IPS-18c (cell line): ENCODE measurements around the gene FURIN.
"Not testable (repeated sequence)": the region's sequence is repeated elsewhere in the genome, so short reads cannot be mapped to it uniquely, and the experiment has no call there.

Experiments
- H3K4me3 ChIP-seq: 2 replicates; pipeline ENCODE4 v1.7.0; 2013; ENCODE audit warnings: low read depth, mild to moderate bottlenecking, low read length, moderate library complexity; ENCODE audit not compliant: insufficient read depth
- H3K9me3 ChIP-seq: one replicate; pipeline ENCODE4 v1.6.1; 2013; ENCODE audit warnings: mild to moderate bottlenecking, low read length, moderate library complexity; ENCODE audit not compliant: control insufficient read depth, insufficient read depth

FURIN gene

GRCh38 chr15:90914305-90915080 is 46.1 kb downstream of the FURIN start:
- Histone ChIP-seq H3K4me3 (no peak overlapping the region), H3K9me3 (no peaks in the 10 kb centered on the region)

GRCh38 chr15:90915216-90915807 is 46.9 kb downstream of the FURIN start:
- Histone ChIP-seq H3K9me3 (no peaks in the 10 kb centered on the region), H3K4me3 (no peak overlapping the region)

DNA sequence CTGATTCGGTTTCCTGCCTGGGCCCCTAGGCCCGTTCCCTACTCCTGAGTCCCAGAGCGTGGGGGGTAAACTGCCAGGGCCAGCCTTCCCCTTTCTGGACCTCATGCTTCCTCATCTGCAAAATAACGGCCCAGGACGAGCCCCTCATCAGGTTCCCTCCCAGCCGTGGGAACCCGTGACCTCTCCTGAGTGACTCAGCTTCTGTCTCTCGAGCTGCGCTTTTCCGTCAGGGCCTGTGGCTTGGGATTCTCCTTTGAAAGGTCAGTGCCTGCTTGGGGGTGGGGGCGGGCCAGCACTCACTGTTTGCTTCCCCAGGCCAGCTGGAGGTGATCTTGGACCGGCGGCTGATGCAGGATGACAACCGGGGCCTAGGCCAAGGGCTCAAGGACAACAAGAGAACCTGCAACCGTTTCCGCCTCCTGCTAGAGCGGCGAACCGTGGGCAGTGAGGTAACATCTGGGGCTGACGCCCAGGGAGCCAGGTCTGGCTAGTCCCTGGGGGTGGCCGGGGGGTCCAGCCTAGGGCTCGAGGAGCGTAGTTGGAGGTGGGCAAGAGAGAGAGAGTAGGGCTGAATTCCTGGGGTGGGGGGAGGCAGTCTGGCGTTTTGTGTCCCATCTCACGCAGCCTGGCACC is 47.5 kb downstream of the FURIN start:
- no peaks in the 10 kb centered on the region for H3K9me3 ChIP-seq
- no peak overlapping the region for H3K4me3 ChIP-seq

DNA sequence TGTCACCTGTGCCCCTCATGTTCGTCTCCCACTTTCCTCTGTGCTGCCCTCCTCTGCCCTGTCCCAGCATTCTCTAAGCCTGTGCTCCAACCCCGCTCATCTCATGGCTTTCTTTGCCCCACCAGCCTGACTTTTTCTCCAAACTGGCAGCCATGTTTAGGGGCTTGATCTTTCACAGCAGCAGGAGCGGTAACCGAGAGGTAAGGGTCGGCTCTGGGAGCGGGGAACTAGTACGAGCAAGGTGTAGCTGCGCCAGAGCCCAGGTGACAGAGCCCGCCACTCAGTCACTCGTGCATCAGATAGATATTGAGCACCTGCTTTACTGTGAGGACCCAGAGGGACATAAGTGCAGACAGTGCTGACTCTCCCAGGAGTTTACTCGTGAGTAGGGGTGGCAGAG is 48.1 kb downstream of the FURIN start:
- Histone ChIP-seq H3K4me3 (no peak overlapping the region), H3K9me3 (no peaks in the 10 kb centered on the region)

- Histone ChIP-seq H3K4me3 (no peak overlapping the region), H3K9me3 (no peaks in the 10 kb centered on the region)
Observed at GRCh38 chr15:90917569-90917968, 49.2 kb downstream of the FURIN start.

DNA sequence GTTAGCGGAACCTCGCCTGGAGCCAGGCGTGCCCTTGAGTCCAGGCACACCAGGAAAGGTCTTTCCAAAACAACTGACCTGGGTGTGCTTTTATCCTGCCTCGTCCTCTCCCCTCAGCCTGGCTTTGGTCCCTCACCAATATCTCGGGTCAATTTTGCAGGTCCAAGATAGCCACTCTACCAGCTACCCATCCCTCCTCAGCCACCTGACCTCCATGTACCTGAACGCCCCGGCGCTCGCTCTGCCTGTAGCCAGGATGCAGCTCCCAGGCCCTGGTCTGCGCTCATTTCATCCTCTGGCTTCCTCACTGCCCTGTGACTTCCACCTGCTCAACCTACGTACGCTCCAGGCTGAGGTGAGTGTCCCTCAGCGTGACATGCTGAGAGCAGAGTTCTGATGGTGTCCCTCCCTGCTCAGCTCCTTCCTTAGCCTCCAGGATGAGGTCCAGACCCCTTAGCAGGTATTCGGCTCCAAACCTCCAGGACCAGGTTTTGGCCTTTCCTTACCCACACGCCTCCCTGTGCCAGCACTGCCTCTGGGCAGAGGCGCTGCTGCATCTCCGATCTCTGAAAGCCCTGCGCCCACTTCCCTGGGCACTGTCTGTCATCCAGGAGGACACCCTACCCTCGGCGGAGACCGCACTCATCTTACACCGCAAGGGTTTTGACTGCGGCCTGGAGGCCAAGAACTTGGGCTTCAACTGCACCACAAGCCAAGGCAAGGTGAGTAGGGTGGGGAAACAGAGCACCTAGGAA is 49.8 kb downstream of the FURIN start:
- H3K4me3 ChIP-seq: no peak overlapping the region
- H3K9me3 ChIP-seq: no peaks in the 10 kb centered on the region

GRCh38 chr15:90918835-90919234 is 50.4 kb downstream of the FURIN start:
- no peak overlapping the region for H3K4me3 ChIP-seq
- no peaks in the 10 kb centered on the region for H3K9me3 ChIP-seq

GRCh38 chr15:90921887-90922286 is 53.5 kb downstream of the FURIN start:
- no peaks in the 10 kb centered on the region for H3K9me3 ChIP-seq
- no peak overlapping the region for H3K4me3 ChIP-seq

GRCh38 chr15:90922712-90923322 is 54.4 kb downstream of the FURIN start:
- not testable (repeated sequence) for H3K4me3 ChIP-seq, H3K9me3 ChIP-seq

- Histone ChIP-seq H3K9me3 (no peaks in the 10 kb centered on the region), H3K4me3 (no peak overlapping the region)
Observed at GRCh38 chr15:90924375-90924774, 56.0 kb downstream of the FURIN start.

DNA sequence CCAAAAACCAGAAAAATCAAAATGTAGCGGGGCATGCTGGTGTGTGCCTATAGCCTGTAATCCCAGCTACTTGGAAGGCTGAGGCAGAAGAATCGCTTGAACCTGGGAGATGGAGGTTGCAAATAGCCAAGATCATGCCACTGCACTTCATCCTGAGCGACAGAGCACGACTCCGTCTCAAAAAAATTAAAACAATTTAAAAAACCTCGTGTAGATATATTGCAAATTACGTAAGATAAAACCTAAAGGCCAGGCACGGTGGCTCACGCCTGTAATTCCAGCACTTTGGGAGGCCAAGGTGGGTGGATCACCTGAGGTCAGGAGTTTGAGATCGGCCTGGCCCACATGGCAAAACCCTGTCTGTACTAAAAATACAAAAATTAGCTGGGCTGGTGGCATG is 58.4 kb downstream of the FURIN start:
- H3K4me3 ChIP-seq, H3K9me3 ChIP-seq: not testable (repeated sequence)

DNA sequence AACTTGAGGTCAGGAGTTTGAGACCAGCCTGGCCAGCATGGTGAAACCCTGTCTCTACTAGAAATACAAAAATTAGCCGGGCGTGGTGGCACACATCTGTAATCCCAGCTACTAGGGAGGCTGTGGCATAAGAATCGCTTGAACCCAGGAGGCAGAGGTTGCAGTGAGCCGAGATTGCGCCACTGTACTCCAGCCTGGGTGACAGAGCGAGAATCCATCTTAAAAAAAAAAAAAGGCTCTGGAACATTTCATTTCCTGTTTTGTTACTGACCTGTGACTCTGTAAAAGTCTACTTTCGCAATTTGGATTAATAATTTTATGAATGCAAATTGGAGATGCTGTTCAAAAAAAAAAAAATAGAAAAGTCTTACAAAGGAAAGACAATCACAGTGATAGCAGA is 59.7 kb downstream of the FURIN start:
- H3K4me3 ChIP-seq, H3K9me3 ChIP-seq: not testable (repeated sequence)

- no peaks in the 10 kb centered on the region for H3K9me3 ChIP-seq
- no peak overlapping the region for H3K4me3 ChIP-seq
Observed at GRCh38 chr15:90929246-90930019, 61.0 kb downstream of the FURIN start.

- H3K4me3 ChIP-seq: no peak overlapping the region
- no peaks in the 10 kb centered on the region for H3K9me3 ChIP-seq
Observed at GRCh38 chr15:90930861-90931574, 62.6 kb downstream of the FURIN start.

- no peaks in the 10 kb centered on the region for H3K9me3 ChIP-seq
- peak overlapping the region; percentile 64 for H3K4me3 ChIP-seq
Observed at GRCh38 chr15:90931575-90931827, 63.1 kb downstream of the FURIN start.

GRCh38 chr15:90931828-90932659 is 63.7 kb downstream of the FURIN start, which contains the start of gene HDDC3:
HDDC3 (minus strand) TSS chr15:90932549; CDS start chr15:90932540, 9 bp downstream.
- Histone ChIP-seq H3K9me3 (no peaks in the 10 kb centered on the region), H3K4me3 (peak within 1 kb of the TSS; percentile 64)
